WERI-Rb-1 (cell line): Measurements from ENCODE around the gene UBR3.

Source experiments
- DNase-seq: peaks from one replicate; pipeline ENCODE4 v3.0.0-alpha.2; 2020
- H3K27ac ChIP-seq: fragments of 250-450 bp; sonication (Bioruptor Pico); 2 replicates; pipeline ENCODE4 v1.5.1; 2020; ENCODE audit warnings: mild to moderate bottlenecking, moderate library complexity
- H3K27me3 ChIP-seq: fragments of 250-450 bp; sonication (Bioruptor Pico); 2 replicates; pipeline ENCODE4 v1.5.1; 2021; ENCODE audit warnings: mild to moderate bottlenecking, low read depth, moderate library complexity; ENCODE audit not compliant: insufficient read depth, severe bottlenecking
- H3K36me3 ChIP-seq: fragments of 250-450 bp; sonication (Bioruptor Pico); 2 replicates; pipeline ENCODE4 v1.5.1; 2020; ENCODE audit warnings: mild to moderate bottlenecking, moderate library complexity
- H3K4me3 ChIP-seq: 2 replicates; pipeline ENCODE4 v1.5.1; 2011; ENCODE audit warnings: low read depth, mild to moderate bottlenecking, control low read depth, low read length
- H3K9me3 ChIP-seq: fragments of 250-450 bp; sonication (Bioruptor Pico); 2 replicates; pipeline ENCODE4 v1.5.1; 2021; ENCODE audit warnings: mild to moderate bottlenecking, moderate library complexity; ENCODE audit not compliant: severe bottlenecking
- CTCF ChIP-seq: IDR thresholded peaks from 2 replicates; pipeline ENCODE4 v1.5.1; 2011; ENCODE audit warnings: low read depth, mild to moderate bottlenecking, control low read depth, inconsistent platforms, low read length

Gene UBR3

GRCh38 chr2:170052151-170052550, 224.9 kb downstream of the UBR3 start:
- H3K36me3 ChIP-seq = peaks cover 3% of the 10 kb centered on the region
- DNase-seq = no peak
- H3K27ac ChIP-seq = no peak overlapping the region
- H3K4me3 ChIP-seq = no peak overlapping the region
- no peaks in the 10 kb centered on the region for H3K9me3 ChIP-seq
- TF ChIP-seq CTCF = no peak
- H3K27me3 ChIP-seq = no peaks in the 10 kb centered on the region

GRCh38 chr2:170054997-170055396, 227.7 kb downstream of the UBR3 start:
- no peak for TF ChIP-seq CTCF
- Histone ChIP-seq H3K36me3 (peaks cover 3% of the 10 kb centered on the region), H3K4me3 (no peak overlapping the region), H3K27ac (no peak overlapping the region), H3K9me3 (no peaks in the 10 kb centered on the region), H3K27me3 (no peaks in the 10 kb centered on the region)
- DNase-seq = no peak

- no peak overlapping the region for H3K27ac ChIP-seq
- no peak for TF ChIP-seq CTCF
- peaks cover 9% of the 10 kb centered on the region for H3K36me3 ChIP-seq
- H3K27me3 ChIP-seq = no peaks in the 10 kb centered on the region
- no peak for DNase-seq
- no peaks in the 10 kb centered on the region for H3K9me3 ChIP-seq
- H3K4me3 ChIP-seq = no peak overlapping the region
These were observed 229.6 kb downstream of the UBR3 start for GRCh38 chr2:170056900-170057299.

- no peaks in the 10 kb centered on the region for H3K27me3 ChIP-seq
- no peak for TF ChIP-seq CTCF
- no peak overlapping the region for H3K27ac ChIP-seq
- H3K36me3 ChIP-seq = peaks cover 14% of the 10 kb centered on the region
- DNase-seq = no peak
- no peaks in the 10 kb centered on the region for H3K9me3 ChIP-seq
- H3K4me3 ChIP-seq = no peak overlapping the region
These were observed 236.4 kb downstream of the UBR3 start for GRCh38 chr2:170063456-170064235.

- no peaks in the 10 kb centered on the region for H3K9me3 ChIP-seq
- H3K27ac ChIP-seq = no peak overlapping the region
- H3K4me3 ChIP-seq = no peak overlapping the region
- no peak for DNase-seq
- H3K27me3 ChIP-seq = no peaks in the 10 kb centered on the region
- H3K36me3 ChIP-seq = peaks cover 11% of the 10 kb centered on the region; the same call in 1 of the 2 replicates
- no peak for TF ChIP-seq CTCF
These were observed 243.5 kb downstream of the UBR3 start for GRCh38 chr2:170070778-170071177.

GRCh38 chr2:170073288-170073687, 246.0 kb downstream of the UBR3 start:
- Histone ChIP-seq H3K27ac (no peak overlapping the region), H3K36me3 (peaks cover 6% of the 10 kb centered on the region; the same call in 1 of the 2 replicates), H3K9me3 (no peaks in the 10 kb centered on the region), H3K27me3 (no peaks in the 10 kb centered on the region), H3K4me3 (no peak overlapping the region)
- no peak for TF ChIP-seq CTCF
- DNase-seq = no peak
